HG03139 (cell line): Measurements from ENCODE around the gene EYA4.
"Not testable (repeated sequence)": the region's sequence is repeated elsewhere in the genome, so short reads cannot be mapped to it uniquely, and the experiment has no call there.

ENCODE experiments used
- ATAC-seq: cut with Tn5 transposase; IDR thresholded peaks from one replicate; pipeline ENCODE4 v1.9.1; 2021; ENCODE audit not compliant: unreplicated experiment

EYA4 gene

DNA sequence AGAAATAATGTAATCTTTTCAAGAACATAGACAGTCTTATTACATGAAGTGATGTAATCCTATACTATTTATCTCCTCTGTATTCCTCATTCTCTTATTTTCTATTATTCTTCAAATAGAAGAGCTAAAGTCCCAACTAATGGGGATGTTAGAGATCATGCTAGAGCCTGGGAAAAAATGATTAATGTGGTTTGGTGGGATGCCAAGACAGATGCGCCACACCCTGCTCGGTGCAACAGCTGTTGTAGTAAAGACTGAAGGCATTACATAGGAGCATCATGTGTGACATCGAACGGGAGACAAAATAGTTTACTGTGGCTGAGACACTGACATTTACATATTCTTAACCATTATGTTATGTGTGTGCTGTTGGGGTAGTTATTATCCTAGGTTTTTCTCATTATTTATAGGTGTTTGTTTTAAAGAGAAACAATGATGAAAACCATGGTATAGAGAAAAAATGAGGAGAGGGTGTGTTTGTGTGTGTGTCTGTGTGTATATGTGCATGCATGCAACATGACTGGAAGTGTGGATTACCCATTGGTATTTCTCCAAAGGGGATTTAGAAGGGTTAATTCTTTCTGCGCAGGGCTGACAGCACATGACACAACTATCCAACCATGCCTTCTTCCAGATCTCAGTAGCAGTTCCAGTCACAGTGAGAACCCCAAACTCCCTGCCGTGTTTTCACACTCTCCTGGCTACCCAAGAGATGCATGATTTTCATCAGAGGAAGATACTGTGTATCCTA, 155.3 kb downstream of the EYA4 start:
- no peak for ATAC-seq

DNA sequence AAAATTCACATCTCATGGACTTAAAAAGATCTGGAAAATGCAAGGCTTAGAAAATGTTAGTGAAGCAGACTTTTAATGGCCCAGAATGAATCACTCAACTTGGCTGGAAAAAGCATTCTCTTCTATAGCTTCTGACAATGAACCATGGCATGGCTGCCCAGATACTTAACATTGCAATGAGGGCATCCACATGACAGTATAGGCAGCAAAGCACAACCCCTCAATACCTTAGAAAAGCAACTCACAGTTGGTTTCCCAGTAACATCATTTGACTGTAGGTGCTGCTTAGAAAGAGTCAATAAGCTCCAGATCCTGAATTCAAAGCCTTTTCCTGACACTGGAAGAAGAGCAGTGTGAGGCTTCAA, 155.8 kb downstream of the EYA4 start:
- ATAC-seq, result no peak

DNA sequence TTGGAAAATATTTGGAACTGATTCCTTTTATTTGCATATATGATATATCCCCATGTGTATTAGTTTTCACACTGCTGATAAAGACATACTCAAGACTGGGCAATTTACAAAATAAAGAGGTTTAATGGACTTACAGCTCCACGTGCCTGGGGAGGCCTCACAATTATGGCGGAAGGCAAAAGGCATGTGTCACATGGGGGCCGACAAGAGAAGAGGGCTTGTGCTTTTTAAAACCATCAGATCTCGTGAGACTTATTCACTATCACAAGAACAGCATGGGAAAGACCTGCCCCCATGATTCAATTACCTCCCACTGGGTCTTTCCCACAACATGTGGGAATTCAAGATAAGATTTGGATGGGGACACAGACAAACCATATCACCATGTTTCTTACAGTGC, 156.4 kb downstream of the EYA4 start:
- not testable (repeated sequence) for ATAC-seq

DNA sequence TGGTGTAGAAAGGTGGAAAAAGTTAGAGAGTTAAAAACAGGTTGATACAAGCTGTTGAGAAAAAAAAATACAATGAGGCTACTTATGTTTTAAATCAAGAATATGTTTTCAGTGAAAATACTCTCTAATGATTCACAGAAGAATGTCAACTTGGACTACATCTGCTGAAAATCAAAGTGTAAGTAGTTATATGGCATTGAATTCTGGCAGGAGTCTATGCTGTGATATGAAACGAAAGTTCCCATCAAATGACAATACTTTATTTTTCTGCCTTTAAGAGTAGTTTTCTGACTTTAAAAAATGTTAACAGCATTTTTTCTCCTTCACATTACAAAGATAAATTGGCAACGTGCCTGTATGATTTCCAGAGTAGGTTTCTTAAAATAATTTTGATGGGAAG, 158.3 kb downstream of the EYA4 start:
- ATAC-seq, result no peak

DNA sequence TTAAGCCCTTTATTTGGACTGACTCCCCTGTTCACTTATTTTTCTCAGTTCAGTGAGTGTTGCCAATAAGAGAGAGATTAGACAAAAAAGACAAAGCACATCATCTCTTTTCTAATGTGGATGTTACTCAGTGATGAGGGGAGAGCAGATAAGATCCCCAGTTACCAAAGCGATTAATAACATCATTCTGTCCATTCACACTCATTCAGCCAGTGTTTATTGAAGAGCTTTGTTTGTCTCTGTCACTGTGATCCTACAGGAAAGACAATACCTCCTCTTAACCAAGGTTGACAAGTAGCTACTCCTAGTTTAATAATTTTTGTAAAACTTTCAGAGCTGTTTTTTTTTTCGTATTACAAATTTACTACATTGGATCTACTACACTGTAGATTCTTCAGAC, 163.0 kb downstream of the EYA4 start:
- ATAC-seq, result no peak

DNA sequence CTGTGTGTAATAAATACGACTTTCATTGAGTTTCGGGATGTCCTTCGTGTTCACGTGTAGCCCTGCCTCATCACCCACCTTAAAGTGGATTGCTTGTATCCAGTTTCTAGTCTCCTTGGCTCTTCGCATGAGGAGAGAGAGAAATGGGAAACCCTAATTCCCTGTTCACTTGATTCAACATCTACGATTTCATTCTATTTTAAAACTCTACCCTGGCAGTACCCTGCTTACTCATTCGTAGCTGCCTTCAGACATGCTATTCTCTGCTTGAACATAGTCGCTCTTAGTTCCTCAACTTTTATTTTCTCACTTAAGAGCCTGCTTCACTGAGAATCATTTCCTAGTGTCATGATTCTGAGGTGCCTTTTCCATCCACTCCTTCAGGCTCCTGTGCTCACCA, 163.6 kb downstream of the EYA4 start:
- ATAC-seq, result no peak

DNA sequence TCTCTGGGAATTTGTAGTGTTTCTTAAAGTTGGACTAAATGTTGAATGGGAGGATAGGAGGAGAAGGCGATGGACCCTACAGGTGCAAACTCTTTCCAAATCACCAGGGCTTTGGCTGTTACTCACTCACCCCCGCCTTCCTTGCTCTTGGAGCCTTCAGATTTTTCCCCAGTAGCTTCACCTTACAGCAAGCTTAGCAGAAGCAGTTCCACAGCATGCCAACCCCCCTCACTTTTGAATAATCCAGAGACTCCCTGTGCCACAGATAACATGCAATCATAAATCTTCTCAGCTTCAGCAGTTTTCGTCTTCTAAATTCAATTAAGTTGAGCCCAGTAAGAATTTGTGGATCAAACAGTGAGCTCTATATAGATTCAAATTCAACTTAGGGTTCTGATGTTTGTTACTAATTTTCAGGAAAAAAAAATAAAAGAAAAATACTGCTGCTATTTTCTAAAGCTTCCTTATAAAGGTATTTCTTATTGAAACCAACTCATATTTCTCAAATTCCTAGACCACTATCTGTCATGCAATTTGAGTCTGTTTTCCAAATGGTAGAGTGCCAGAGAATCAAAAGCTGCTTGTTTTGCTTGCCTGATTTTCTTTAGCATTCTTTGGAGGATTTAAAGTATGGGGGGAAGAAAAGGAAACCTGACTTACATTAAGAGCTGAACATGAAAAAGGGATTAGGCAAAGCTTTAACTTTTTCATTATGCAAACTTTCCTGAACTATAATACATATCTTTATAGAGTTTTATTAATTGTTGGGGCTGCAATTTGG, 166.4 kb downstream of the EYA4 start:
- ATAC-seq, result no peak

DNA sequence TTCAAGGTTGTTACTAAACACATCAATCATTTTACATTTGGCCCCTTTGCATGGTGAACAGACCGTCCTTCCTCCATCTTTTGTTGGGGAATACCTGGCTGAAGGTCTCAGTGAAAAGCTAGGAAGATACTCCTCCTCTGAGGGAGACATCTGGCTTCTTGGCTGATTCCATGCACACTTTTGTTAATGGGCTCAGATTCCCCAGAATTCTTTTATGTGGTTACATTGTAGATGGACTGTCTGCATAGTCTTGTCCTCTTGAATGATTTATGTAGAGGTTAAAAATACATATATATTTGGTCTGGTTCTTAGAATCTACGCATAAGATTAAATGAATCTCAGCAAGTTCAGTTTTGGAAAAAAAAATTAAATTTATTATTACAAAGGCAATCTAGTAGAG, 167.0 kb downstream of the EYA4 start:
- ATAC-seq, result no peak

DNA sequence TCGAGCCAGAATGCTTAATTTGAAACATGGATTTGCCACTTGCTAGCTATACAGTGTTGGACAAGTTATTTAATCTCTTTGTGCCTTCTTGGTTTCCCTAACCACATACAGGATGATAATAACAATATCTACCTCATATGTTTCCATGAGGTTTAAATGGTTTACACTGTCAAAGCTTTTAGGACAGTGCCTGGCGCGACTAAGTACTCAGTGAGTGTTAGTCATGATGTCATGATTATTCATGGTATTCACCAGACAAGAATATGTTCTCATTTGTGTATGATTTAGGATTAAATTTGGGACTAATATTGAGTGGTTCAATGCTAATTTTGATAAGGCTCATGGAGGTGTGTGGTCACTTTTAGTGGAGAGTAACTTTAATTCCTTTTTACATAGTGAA, 167.4 kb downstream of the EYA4 start:
- no peak for ATAC-seq

DNA sequence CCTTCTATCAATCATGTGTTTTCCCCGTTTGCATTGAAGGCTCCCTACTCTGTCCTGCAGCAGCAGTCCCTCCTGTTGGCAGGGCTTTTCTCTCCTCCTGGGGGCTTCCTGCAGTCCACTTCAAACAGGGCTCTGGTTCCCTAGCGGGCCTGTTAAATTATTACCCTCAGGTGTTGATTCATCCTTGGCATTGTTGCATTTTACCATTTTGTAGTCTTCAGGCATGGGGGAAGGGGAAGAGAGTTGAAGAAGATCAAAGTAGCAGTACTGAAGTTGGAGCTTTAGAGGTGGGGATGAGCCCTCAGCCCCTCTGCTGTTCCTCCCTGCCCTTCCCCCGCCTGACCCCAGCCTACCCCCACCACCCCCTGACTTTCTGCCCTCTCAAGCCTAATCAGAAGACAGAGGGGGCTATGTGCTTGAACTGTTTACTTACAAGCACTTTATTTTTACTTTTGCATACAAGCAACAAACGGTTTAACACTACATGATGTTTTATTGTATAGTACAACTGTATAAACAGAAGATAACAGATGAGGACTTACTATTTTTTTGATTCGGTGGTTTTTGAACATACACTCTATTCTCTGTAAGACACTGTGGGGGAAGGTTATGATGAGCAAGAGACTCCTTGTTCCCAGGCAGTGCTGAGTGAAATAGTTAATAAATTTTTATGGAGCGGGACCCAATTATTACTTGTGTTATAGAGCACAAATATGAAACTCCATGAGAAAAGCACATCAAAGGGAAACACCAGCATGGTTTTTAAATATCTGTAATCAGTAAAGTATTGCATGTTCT, 169.7 kb downstream of the EYA4 start:
- no peak for ATAC-seq

DNA sequence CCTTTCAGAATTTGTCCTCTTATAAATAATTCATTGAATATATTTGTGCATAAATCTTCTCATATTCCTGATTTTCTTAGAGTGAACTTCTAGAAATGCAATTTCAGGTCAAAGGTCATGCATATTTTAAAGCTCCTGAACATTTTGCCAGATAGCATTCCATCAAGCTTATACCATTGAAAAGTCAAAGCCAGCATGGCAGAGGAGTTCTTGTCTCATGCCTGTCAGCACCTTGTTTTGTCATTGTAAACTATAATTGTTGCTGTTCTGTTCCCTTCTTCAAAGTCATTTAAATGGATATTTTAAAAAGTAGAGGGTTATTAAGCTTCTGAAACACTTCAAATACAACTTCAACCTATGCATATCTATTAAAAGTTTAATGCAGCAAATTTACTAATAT, 170.6 kb downstream of the EYA4 start:
- no peak for ATAC-seq

DNA sequence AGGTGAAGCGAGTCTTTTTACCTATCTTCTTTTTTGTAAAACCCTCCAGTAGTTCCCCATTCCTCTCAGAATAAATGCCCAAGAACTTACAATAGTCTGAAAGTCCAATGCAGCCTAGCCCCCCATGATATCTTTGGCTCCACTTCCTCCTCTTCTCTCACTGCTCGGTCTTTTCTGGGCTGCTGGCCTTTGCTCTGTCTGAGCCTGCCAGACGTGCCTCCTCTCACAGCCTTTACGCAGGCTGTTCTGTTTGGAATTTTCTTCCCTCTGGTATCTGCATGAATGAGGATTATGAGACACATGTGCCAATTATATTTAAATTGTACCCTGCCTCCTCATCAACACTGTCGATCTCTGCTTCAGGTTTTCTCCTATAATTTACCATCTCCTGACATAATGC, 174.1 kb downstream of the EYA4 start:
- ATAC-seq, result no peak

DNA sequence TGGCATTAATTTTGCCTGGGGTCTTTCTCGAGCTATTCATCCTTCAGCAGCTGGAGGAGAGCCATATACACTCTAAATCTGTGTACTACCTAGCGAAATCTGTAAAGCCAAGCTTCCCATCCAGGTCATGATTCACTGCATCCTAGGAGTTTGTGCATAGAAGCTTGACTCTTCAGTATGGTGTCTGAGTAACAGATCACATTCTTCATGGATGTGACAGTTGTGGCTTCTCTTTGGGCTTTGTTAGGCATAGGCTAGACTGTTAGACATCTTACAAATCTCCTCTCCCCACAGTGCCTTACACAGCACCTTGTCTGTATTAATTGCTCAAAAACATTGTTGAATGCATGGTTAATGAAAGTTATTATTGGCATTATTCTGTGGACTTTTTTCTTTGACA, 177.0 kb downstream of the EYA4 start:
- no peak for ATAC-seq

DNA sequence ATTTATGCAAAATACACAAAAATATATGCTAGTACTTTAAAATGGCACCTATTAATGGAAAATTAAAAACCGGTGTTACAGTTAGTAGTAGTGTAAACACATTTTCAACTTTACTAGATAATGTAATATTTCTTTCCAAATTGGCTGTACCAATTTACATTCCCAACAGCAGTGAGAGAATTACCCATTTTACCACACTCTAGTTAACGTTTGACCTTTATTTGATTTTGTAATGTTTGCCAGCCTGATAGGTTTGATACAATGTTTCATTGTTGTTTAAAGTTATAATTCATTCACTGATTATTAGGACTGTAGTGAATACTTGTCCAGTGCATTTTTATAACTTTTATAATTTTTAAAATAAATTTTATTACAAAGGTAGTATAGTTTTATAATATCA, 182.1 kb downstream of the EYA4 start:
- no peak for ATAC-seq

DNA sequence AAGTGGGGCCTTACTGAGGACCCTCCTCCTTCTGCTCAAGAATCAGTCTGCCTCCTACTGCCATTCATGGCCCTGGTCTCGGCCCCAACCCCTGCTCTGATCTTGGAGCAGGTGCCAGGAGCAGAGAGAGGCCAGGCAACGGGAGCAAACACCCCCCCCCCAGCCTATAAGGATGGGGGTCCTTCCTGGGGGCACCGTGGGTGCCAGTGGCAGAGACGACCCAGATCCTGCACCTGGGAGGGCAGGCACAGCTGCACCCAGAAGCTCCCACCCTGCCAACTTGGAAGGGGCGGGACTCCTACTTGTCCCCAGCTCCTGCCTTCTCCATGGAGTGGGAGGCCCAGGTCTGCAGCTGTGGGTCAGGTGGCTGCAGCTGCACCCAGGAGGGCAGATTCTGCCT, 183.2 kb downstream of the EYA4 start:
- no peak for ATAC-seq

DNA sequence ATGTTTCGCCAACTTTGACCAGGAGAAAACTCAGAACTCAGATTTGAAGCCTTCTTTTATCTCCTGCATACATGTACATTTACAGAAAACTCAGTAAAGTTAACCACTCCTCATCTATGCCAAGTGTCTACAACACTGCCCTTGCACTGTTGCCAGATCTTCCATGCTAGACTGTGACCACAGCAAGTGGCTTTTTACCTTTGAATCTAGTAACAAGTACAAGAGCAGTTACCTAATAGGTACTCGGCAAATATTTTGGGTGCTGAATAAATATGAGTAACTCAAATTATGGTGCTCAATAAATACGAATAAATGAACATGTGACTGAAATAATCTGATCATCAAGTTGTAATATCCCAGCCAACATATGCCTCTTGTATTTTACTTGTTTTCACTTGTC, 184.9 kb downstream of the EYA4 start:
- no peak for ATAC-seq

DNA sequence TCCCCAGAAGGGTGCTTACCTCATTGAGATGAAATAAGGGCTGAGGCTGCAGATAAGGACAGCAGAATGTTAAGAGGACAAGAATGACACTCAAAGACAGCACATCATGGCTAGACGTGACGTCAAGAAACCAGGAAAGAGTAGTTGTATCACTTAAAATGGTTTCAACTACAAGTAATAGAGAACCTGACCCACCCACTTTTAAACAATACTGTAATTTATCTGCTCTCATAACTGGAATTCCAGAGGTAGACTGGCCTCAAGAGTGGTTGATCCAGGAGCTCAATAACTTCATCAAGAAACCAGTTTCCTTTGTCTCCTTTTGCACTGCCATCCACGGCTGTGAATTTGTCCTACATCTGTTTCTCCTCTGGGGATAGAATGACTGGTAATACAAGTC, 187.1 kb downstream of the EYA4 start:
- no peak for ATAC-seq

DNA sequence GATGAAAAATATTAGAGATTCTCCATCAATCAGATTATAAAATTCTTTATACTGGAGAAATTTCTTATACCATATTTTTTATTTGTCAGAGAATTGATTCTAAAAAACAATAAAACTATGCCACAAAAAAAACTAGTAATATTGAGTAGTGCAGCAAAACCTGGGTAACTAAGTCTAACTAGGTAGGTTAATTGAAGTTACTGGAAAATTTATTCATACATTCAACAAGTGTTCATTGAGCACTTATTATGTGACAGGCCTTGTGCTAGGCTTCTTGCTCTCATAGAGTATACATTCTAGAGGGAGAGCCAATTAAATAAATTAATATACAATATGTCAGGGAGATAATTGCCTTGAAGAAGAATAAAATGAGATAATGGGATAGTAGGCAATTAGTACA, 189.4 kb downstream of the EYA4 start:
- no peak for ATAC-seq

DNA sequence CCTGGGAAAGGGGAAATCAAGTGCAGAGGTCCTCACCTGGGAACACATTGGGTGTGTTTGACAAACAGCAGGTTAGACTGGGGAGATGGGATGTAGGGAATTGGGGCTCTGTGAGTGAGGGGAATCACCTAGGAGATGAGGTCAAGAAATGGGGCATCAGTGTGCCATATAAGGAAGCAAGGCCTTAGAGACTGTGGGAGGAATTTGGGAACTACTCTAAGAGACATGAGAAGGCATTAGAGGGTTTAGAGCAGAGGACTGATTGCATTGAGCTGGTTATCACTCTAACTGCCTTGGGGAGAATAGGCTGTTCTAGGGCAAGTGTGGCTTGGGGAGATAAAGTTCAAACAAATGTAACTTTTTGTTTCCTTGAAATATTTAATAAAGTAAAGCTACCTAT, 189.9 kb downstream of the EYA4 start:
- ATAC-seq, result no peak

DNA sequence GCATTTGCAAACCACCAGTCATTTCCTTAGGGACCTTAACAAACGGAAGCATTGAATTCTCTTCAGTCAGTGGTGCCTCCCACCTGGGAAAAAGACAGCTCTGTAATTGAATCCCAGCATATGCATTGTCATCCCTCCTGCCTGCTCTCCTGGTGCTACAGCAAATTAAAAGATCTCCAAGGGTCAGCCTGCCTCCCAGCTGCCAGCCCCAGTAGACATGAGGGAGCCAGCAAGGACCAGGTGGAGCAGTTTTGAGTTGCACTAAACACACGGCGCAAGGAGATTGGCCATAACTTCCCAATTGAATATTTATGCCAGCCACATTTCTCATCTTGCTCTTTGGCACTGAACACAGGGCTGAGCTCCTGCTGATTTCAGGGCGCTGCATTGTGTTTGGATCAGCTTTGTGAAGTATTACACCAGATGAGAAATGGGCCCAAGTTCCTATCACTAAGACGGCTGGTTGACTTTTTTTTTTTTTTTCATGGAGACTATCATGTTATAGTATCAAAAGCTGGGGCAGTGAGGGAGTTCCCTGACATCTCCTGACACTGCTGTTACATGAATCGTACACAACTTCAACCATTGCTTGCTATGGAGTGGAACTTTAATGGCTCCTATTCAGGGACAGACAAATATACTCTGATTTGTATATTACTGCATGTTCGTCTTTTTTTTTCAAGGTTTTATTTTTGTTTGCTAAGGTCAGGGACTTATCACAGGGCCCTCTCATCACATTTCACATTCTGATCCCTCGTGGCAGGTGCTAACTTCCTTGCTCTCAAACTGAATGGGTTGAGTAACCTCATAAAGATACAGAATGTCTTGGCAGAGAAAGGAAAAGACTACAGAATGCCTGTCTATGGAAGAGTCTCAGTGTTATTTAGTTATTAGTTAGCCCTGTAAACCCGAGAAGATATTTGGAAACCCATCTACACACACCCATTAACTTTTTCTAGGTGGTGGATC, 191.1 kb downstream of the EYA4 start:
- ATAC-seq, result no peak
